Prostate gland (tissue), 2 donors: ENCODE data around the gene NMNAT2.

Experiments used
- POLR2A ChIP-seq: fragments of 450-650 bp; IDR thresholded peaks from one replicate; pipeline ENCODE4 v1.6.1; 2016; ENCODE audit warnings: antibody characterized with exemption, mild to moderate bottlenecking
- TF ChIP-seq, protein P1 (sequence below), 4 experiments: fragments of 200-600 bp in 2 of 4; fragments of 450-650 bp in 2 of 4; sonication (generic) in 2 of 4; IDR thresholded peaks; 1 replicate in 3 of 4; 2 replicates in 1 of 4; pipeline ENCODE4 v1.5.1; 2016 to 2019; ENCODE audit warnings: antibody characterized with exemption in 4 of 4, mild to moderate bottlenecking in 2 of 4, moderate library complexity in 2 of 4

DNA sequence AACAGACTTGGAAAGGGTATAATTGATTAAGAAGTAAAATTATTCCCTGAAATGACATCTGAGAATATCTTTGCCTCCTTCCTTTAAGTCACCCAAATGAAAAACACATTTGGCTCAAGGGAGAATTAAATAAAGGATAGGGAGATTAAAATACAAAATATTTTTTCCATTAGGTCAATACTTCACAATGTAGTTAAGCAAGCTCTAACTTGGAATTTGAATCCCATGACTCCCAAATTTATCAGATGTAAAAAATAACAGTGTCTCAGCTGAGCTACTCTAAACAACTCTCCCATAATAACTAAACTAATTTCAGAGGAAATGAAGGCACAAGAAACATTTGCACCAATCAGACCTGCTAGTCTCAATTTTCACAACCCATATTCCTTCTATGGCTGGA is 6.5 kb upstream of the NMNAT2 start:
- TF ChIP-seq, protein P1, sequence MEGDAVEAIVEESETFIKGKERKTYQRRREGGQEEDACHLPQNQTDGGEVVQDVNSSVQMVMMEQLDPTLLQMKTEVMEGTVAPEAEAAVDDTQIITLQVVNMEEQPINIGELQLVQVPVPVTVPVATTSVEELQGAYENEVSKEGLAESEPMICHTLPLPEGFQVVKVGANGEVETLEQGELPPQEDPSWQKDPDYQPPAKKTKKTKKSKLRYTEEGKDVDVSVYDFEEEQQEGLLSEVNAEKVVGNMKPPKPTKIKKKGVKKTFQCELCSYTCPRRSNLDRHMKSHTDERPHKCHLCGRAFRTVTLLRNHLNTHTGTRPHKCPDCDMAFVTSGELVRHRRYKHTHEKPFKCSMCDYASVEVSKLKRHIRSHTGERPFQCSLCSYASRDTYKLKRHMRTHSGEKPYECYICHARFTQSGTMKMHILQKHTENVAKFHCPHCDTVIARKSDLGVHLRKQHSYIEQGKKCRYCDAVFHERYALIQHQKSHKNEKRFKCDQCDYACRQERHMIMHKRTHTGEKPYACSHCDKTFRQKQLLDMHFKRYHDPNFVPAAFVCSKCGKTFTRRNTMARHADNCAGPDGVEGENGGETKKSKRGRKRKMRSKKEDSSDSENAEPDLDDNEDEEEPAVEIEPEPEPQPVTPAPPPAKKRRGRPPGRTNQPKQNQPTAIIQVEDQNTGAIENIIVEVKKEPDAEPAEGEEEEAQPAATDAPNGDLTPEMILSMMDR (IDR thresholded peaks at IDR 0.05), result no peak
- TF ChIP-seq POLR2A, result no peak
